CD4-positive, alpha-beta memory T cell (primary cell): ENCODE data around the gene ENPP7. TPM values are rescaled to one million over a fixed set of nuclear protein-coding genes. Genes with fewer than 3 reads are reported as not detected.
A peak's percentile ranks its signal among the peaks of the same experiment; 100 is the strongest.
"Not testable (repeated sequence)": the region's sequence is repeated elsewhere in the genome, so short reads cannot be mapped to it uniquely, and the experiment has no call there.

Experiments
- CTCF ChIA-PET: fragments of 350-600 bp; sonication (Branson Sonifier 250); formaldehyde crosslinking; loops from one replicate; lab custom pipeline; 2021; ENCODE audit warnings: inconsistent platforms; ENCODE audit not compliant: partially characterized antibody; lab: Charles Lee
- POLR2A ChIA-PET: fragments of 350-600 bp; sonication (Branson Sonifier 250); formaldehyde crosslinking; loops from one replicate; lab custom pipeline; 2021; ENCODE audit not compliant: partially characterized antibody; lab: Charles Lee
- DNase-seq, 5 donors: peaks; one replicate each; pipeline versions ENCODE4 v3.0.0 to v3.0.0-alpha.2; 2020 to 2022; ENCODE audit warnings: mixed read lengths in 1 of 5
- H3K27ac ChIP-seq: one replicate; pipeline ENCODE4 v1.7.0; 2013; ENCODE audit warnings: low read depth, low read length
- H3K27me3 ChIP-seq: 2 replicates; pipeline ENCODE4 v1.7.0; 2013; ENCODE audit warnings: mild to moderate bottlenecking, low read length, moderate library complexity; ENCODE audit not compliant: insufficient read depth
- H3K36me3 ChIP-seq: 2 replicates; pipeline ENCODE4 v1.7.0; 2013; ENCODE audit warnings: mild to moderate bottlenecking, low read length, moderate library complexity; ENCODE audit not compliant: insufficient read depth
- H3K4me1 ChIP-seq: 2 replicates; pipeline ENCODE4 v1.7.0; 2013; ENCODE audit warnings: mild to moderate bottlenecking, low read length, moderate library complexity; ENCODE audit not compliant: insufficient read depth
- H3K4me3 ChIP-seq, 2 donors: one replicate each; pipeline ENCODE4 v1.7.0; 2013; ENCODE audit warnings: low read length in 2 of 2, mild to moderate bottlenecking in 1 of 2
- H3K9me3 ChIP-seq, 2 donors: one replicate each; pipeline ENCODE4 v1.7.0; 2013; ENCODE audit warnings: low read length in 2 of 2, control low read depth in 1 of 2; ENCODE audit not compliant: control insufficient read depth in 1 of 2
- H3K27ac Mint-ChIP-seq, 7 donors: one replicate each; pipeline ENCODE4 v1.8.0; 2020 to 2021; ENCODE audit warnings: mixed read lengths in 7 of 7, mild to moderate bottlenecking in 6 of 7, inconsistent platforms in 3 of 7, moderate library complexity in 3 of 7
- H3K27me3 Mint-ChIP-seq, 2 donors: one replicate each; pipeline ENCODE4 v1.8.0; 2020 to 2021; ENCODE audit warnings: mixed read lengths in 2 of 2
- H3K36me3 Mint-ChIP-seq, 2 donors: one replicate each; pipeline ENCODE4 v1.8.0; 2020 to 2021; ENCODE audit warnings: mixed read lengths in 2 of 2, inconsistent platforms in 1 of 2, mild to moderate bottlenecking in 1 of 2
- H3K4me1 Mint-ChIP-seq, 4 donors: one replicate each; pipeline ENCODE4 v1.8.0; 2020 to 2021; ENCODE audit warnings: mixed read lengths in 4 of 4, mild to moderate bottlenecking in 1 of 4
- H3K4me3 Mint-ChIP-seq, 8 donors: one replicate each; pipeline ENCODE4 v1.8.0; 2020 to 2021; ENCODE audit warnings: mixed read lengths in 8 of 8, mild to moderate bottlenecking in 7 of 8, moderate library complexity in 6 of 8, inconsistent platforms in 3 of 8
- H3K9me3 Mint-ChIP-seq, 8 donors: one replicate each; pipeline ENCODE4 v1.8.0; 2020 to 2021; ENCODE audit warnings: mixed read lengths in 8 of 8, mild to moderate bottlenecking in 5 of 8, inconsistent platforms in 3 of 8, moderate library complexity in 1 of 8
- intact Hi-C: fragments of 100-400 bp; cut with micrococcal nuclease; formaldehyde crosslinking; loops from one replicate; pipeline ENCODE4 v1.15.1; 2023
- polyA plus RNA-seq, 2 donors: library from polyadenylated mRNA; unstranded; fragments of 300-500 nt; fragmentation: Illumina TruSeq; gene quantifications; one replicate each; pipeline ENCODE4 v1.2.3, GENCODE V29; 2021
- total RNA-seq, 2 experiments: library from RNA; stranded (reverse); gene quantifications; one replicate each; pipeline ENCODE4 v1.2.3, GENCODE V29; 2021

ENPP7 gene
- total and polyA plus RNA-seq, 4 experiments from 2014 or later, result 0.15 to 0.20 TPM; not detected in 2

DNA sequence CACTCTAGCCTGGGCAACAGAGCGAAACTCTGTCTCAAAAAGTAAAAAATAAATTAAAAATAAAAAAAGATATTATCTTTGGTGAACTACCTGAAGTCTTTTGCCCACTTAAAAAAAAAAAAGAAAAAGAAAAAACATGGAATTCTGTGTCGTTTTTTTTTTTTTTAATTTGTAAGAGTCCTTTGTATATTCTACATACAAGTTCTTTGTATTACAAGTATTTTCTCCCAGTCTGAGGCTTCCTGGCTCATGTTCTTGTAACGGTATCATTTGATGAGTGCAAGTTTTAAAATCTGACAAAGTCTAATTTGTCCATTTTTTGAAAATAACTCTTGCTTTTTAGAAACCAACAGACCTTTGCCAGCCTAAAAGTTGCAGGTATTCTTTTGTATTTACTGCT lies 35.0 kb downstream of the ENPP7 start:
- ChIA-PET CTCF (no interaction called here), POLR2A (interaction anchor here (0.8 kb wide), 1 partner anchor 15 kb away, joined by 3 read pairs; no protein-coding TSS in a partner anchor)
- H3K4me1 Mint-ChIP-seq, result no peaks in the 10 kb centered on the region
- H3K27ac Mint-ChIP-seq, result no peak overlapping the region
- H3K36me3 Mint-ChIP-seq, result peaks cover 0 to 3% of the 10 kb centered on the region in 2 donors
- peaks cover 0 to 2% (median 0%) of the 10 kb centered on the region in 8 donors for H3K9me3 Mint-ChIP-seq
- no peak for DNase-seq
- Histone ChIP-seq H3K4me1 (no peaks in the 10 kb centered on the region), H3K36me3 (no peaks in the 10 kb centered on the region), H3K27ac (no peak overlapping the region), H3K4me3 (no peak overlapping the region), H3K9me3 (no peaks in the 10 kb centered on the region), H3K27me3 (no peaks in the 10 kb centered on the region)
- H3K27me3 Mint-ChIP-seq, result peaks cover 14 to 29% of the 10 kb centered on the region in 2 donors
- intact Hi-C loops, result no loop called here
- no peak overlapping the region for H3K4me3 Mint-ChIP-seq

DNA sequence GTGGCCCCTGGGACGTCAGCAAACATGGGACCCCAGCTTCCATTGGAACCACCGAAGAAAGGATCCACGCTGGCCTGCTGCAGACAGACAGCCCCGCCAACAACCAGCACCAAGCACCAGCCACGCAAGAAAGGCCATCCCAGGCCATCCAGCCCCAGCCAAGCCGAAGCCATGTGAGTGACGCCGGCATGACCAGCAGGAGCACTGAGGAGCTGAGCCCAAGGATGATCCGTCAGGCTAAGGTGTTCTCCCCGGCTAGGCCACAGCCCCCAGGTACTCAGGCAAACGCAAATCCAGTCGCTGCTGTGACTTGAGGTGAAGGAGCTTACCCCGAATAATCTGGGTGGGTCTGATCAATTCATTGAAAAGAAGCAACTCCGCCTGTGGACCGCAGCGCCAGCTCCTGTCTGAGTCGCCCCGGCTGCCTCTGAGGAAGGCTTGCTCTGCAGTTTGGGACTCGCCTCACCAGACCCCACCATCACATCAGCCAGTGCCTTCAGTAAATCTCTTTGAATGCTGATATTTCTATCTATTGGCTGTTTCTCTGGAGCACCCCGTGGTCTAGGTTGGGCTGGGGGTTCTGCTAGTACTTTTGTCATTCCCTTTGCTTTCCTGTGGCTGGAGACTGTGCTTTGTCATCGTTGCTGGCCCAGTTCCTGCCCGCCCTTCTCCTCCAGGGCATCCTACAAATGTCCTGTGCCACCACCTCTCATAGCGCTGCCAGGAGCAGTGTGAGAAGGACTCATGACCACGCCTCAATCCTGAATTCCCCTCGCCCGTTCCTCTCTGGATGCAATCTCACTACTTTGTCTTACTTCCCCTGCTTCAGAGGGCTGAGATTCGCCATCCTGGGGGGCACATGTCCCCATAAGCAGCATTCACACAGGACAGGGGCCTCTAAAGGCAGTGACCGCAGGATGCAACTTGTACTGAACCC lies 39.1 kb downstream of the ENPP7 start:
- Mint-ChIP-seq H3K4me3 (no peak overlapping the region), H3K36me3 (peaks cover 0 to 3% of the 10 kb centered on the region in 2 donors), H3K27ac (no peak overlapping the region), H3K27me3 (peaks cover 23 to 35% of the 10 kb centered on the region in 2 donors), H3K9me3 (peaks cover 0 to 2% (median 0%) of the 10 kb centered on the region in 8 donors), H3K4me1 (no peaks in the 10 kb centered on the region)
- H3K27ac ChIP-seq, result no peak overlapping the region
- DNase-seq, result no peak
- ChIA-PET POLR2A (no interaction called here), CTCF (no interaction called here)
- H3K27me3 ChIP-seq, result no peaks in the 10 kb centered on the region
- H3K36me3 ChIP-seq, result no peaks in the 10 kb centered on the region
- no peak overlapping the region for H3K4me3 ChIP-seq
- intact Hi-C loops, result no loop called here
- no peaks in the 10 kb centered on the region for H3K4me1 ChIP-seq
- no peaks in the 10 kb centered on the region for H3K9me3 ChIP-seq

DNA sequence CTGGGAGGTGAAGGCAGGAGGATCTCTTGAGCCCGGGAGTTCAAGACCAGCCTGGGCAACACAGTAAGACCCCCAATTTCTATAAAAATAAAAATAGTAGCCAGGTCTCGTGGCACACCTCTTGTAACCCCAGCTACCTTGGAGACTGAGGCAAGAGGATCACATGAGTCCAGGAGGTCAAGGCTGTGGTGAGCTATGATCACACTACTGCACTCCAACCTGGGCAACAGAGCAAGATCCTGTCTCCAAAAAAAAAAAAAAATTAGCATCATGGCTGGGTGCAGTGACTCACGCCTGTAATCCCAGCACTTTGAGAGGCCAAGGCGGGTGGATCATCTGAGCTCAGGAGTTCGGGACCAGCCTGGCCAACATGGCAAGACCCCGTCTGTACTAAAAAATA lies 40.5 kb downstream of the ENPP7 start:
- H3K4me3 Mint-ChIP-seq, result no peak overlapping the region
- Histone ChIP-seq H3K27ac (no peak overlapping the region), H3K9me3 (no peaks in the 10 kb centered on the region), H3K4me1 (no peaks in the 10 kb centered on the region), H3K27me3 (peaks cover 10% of the 10 kb centered on the region), H3K36me3 (no peaks in the 10 kb centered on the region), H3K4me3 (no peak overlapping the region)
- CTCF ChIA-PET, result no interaction called here
- H3K27ac Mint-ChIP-seq, result no peak overlapping the region
- no peak for DNase-seq
- POLR2A ChIA-PET, result no interaction called here
- intact Hi-C loops, result no loop called here
- H3K27me3 Mint-ChIP-seq, result peaks cover 26 to 42% of the 10 kb centered on the region in 2 donors
- peaks cover 0 to 3% of the 10 kb centered on the region in 2 donors for H3K36me3 Mint-ChIP-seq
- H3K4me1 Mint-ChIP-seq, result no peaks in the 10 kb centered on the region
- peaks cover 0 to 2% (median 0%) of the 10 kb centered on the region in 8 donors for H3K9me3 Mint-ChIP-seq

DNA sequence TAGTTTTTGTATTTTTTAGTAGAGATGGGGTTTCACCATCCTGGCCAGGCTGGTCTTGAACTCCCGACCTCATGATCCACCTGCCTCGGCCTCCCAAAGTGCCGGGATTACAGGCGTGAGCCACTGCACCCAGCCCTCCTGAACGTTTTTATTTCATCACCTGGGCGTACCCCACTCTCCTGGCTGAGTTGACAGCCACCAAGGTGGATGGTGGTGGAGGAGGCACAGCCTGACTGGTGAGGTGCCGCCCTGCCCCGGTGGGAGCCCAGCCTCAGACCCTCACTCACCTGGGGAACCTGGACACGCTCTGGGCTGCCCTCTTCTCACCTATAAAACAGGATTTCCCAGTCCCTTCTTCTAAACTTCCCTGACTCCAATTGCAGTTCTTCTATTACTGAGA lies 42.0 kb downstream of the ENPP7 start:
- DNase-seq, POLR2A ChIA-PET, H3K36me3 Mint-ChIP-seq, H3K9me3 Mint-ChIP-seq, H3K4me3 Mint-ChIP-seq, H3K9me3 ChIP-seq, H3K27ac ChIP-seq, H3K4me1 Mint-ChIP-seq, H3K36me3 ChIP-seq, H3K27ac Mint-ChIP-seq, CTCF ChIA-PET, intact Hi-C loops, H3K4me3 ChIP-seq: not testable (repeated sequence)
- H3K27me3 ChIP-seq, result peaks cover 20% of the 10 kb centered on the region
- H3K4me1 ChIP-seq, result peaks cover 11% of the 10 kb centered on the region
- H3K27me3 Mint-ChIP-seq, result peaks cover 32 to 42% of the 10 kb centered on the region in 2 donors

DNA sequence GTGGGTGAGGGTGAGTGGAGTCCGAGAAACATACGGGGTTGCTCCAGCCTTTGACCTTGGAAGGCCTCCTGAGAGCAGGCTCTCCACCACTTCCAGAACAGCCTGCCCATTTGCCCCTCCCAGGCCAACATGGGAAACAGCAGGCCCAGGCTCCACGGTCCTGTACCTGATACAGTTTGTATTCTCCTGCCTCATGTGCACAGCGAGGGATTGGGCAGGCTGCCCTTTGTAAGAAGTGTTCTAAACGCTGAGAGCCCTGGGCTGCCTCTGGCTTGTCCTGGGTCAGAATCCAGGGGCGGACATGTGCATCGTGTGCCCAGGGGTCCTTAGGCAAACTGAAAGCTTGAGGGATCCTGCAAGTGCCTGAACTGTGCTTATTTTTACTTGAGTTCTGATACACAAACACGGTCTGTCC lies 43.8 kb downstream of the ENPP7 start:
- Mint-ChIP-seq H3K4me3 (no peak overlapping the region), H3K4me1 (peaks cover 2 to 10% (median 9%) of the 10 kb centered on the region in 4 donors), H3K36me3 (no peaks in the 10 kb centered on the region), H3K27ac (no peak overlapping the region), H3K27me3 (peaks cover 37 to 39% of the 10 kb centered on the region in 2 donors), H3K9me3 (peaks cover 0 to 4% (median 0%) of the 10 kb centered on the region in 8 donors)
- Histone ChIP-seq H3K36me3 (no peaks in the 10 kb centered on the region), H3K4me3 (no peak overlapping the region), H3K27ac (no peak overlapping the region), H3K4me1 (peaks cover 20% of the 10 kb centered on the region), H3K27me3 (peaks cover 20% of the 10 kb centered on the region), H3K9me3 (no peaks in the 10 kb centered on the region)
- DNase-seq, result no peak
- POLR2A ChIA-PET, result interaction anchor here (1.1 kb wide), 1 partner anchor 22 kb away, joined by 4 read pairs; the partner anchor contains the start of gene CBX8
- CTCF ChIA-PET, result interaction anchor here (0.9 kb wide), 1 partner anchor 28 kb away, joined by 3 read pairs; no protein-coding TSS in a partner anchor
- intact Hi-C loops, result no loop called here

DNA sequence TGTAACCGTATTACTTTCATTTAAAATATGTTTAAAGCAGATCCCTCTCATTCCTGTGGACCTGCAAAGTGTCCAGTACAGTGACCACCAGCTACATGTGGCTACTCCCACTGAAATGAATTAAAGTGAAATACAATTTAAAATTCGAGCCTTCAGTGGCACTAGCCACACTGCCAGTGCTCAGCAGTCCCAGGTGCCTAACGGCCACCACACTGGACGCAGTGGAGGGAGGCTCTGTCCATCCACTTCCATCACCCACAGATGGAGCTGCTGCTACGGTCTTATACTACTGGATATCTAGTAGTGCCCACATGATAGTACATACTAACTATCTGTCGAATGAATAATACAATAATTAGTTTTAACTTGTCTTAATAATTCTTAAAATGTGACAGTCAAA lies 44.9 kb downstream of the ENPP7 start:
- H3K27ac Mint-ChIP-seq, result peak overlapping the region in 1 of 7 donors; percentile 11
- no peak for DNase-seq
- peaks cover 2 to 12% (median 10%) of the 10 kb centered on the region in 4 donors for H3K4me1 Mint-ChIP-seq
- Histone ChIP-seq H3K4me1 (peaks cover 20% of the 10 kb centered on the region), H3K4me3 (no peak overlapping the region), H3K36me3 (no peaks in the 10 kb centered on the region), H3K9me3 (no peaks in the 10 kb centered on the region), H3K27me3 (peaks cover 20% of the 10 kb centered on the region), H3K27ac (no peak overlapping the region)
- intact Hi-C loops, result loop anchor here (2.0 kb wide), 1 partner anchor 21 kb away; the partner anchor contains the start of gene CBX8
- ChIA-PET CTCF (interaction anchor here (0.8 to 2.6 kb wide), 2 partner anchors 30 to 65 kb away, joined by 4 to 8 read pairs; no protein-coding TSS in a partner anchor), POLR2A (no interaction called here)
- peaks cover 0 to 4% (median 0%) of the 10 kb centered on the region in 8 donors for H3K9me3 Mint-ChIP-seq
- H3K36me3 Mint-ChIP-seq, result no peaks in the 10 kb centered on the region
- H3K27me3 Mint-ChIP-seq, result peaks cover 39 to 43% of the 10 kb centered on the region in 2 donors
- H3K4me3 Mint-ChIP-seq, result no peak overlapping the region
